ENCODE results near the gene USP24.
"Not testable (repeated sequence)": the region's sequence is repeated elsewhere in the genome, so short reads cannot be mapped to it uniquely, and the experiment has no call there.

USP24 gene

DNA sequence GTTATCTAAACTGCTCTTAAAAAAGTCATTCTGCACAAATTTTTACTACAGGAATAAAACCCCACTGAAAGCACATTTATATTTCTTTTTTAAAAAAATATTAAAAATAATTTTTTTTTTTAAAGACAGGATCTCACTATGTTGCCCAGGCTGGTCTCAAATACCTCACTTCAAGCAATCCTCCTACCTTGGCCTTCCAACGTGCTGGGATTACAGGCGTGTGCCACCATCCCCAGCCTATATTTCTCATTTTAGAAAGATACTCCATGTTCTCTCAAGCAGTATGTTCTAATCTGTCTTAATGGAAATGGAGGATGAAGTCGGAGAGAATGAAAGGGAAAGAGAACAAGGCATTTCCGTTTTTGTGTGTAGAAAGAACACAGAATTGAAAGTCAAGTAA is 17.1 kb downstream of the USP24 start:
- Histone ChIP-seq H3K4me1 (ENCODE audit: insufficient read depth, low read length) (0 out of 2 replicates have a peak, but pooled peaks cover 3% of the 10 kb centered on the region), H3K9me3 (ENCODE audit: control insufficient read depth, insufficient read depth, low read length) (no peaks in the 10 kb centered on the region), H3K9ac (ENCODE audit: low read depth, low read length) (no peak overlapping the region), H3K36me3 (ENCODE audit: insufficient read depth, low read length) (no peaks in the 10 kb centered on the region; the same call in 1 of the 2 replicates)

DNA sequence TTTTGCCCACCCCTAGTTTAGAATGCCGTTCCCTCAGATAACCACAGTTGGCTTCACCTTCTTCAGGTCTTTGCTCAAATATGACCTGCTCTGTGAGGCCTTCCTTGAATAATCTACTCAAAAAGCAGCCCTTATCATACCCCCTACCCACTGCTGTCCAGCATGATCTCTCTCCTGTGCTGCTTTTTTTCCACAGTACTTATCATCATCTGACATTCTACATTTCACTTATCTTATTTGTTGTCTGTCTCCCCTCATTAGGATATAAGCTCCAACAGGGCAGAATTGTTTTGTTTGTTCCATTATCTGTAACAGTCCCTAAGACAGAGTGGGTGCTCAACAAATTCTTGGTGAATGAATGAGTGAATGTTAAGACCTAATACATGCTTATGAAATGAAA is 18.1 kb downstream of the USP24 start:
- Histone ChIP-seq H3K9ac (ENCODE audit: low read depth, low read length) (no peak overlapping the region), H3K4me1 (ENCODE audit: insufficient read depth, low read length) (0 out of 2 replicates have a peak, but pooled peaks cover 3% of the 10 kb centered on the region), H3K36me3 (ENCODE audit: insufficient read depth, low read length) (no peaks in the 10 kb centered on the region; the same call in 1 of the 2 replicates), H3K9me3 (ENCODE audit: control insufficient read depth, insufficient read depth, low read length) (no peaks in the 10 kb centered on the region)

DNA sequence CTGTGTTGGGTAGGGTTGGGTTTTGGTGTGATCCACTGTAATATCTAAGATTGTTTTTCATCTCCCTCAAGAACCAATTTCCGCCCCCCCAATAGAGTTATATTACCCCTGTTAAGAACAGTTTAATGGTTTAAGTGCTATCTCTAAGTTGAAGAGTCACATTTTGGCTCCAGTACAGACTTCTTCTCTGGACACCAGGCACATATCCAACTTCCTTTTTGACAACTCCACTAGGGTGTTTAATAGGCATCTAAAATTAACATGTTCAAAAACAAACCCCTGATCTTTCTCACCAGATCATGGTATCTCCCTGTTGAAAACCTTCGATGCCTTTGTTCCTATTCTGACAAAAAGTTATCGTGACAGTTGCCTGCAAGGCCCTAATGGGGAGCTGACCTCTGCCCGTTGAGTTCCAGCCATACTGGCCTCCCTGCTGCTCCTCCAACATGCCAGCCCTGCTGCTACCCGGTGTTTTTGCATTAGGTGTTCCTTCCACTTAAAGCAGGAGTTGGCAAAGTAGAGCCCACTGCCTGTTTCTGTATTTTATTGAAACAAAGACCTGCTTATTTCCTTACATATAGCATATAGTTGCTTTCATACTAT is 18.6 kb downstream of the USP24 start:
- Histone ChIP-seq H3K4me1 (ENCODE audit: insufficient read depth, low read length) (0 out of 2 replicates have a peak, but pooled peaks cover under 1% of the 10 kb centered on the region), H3K9me3 (ENCODE audit: control insufficient read depth, insufficient read depth, low read length) (no peaks in the 10 kb centered on the region), H3K9ac (ENCODE audit: low read depth, low read length) (no peak overlapping the region), H3K36me3 (ENCODE audit: insufficient read depth, low read length) (no peaks in the 10 kb centered on the region; the same call in 1 of the 2 replicates)

DNA sequence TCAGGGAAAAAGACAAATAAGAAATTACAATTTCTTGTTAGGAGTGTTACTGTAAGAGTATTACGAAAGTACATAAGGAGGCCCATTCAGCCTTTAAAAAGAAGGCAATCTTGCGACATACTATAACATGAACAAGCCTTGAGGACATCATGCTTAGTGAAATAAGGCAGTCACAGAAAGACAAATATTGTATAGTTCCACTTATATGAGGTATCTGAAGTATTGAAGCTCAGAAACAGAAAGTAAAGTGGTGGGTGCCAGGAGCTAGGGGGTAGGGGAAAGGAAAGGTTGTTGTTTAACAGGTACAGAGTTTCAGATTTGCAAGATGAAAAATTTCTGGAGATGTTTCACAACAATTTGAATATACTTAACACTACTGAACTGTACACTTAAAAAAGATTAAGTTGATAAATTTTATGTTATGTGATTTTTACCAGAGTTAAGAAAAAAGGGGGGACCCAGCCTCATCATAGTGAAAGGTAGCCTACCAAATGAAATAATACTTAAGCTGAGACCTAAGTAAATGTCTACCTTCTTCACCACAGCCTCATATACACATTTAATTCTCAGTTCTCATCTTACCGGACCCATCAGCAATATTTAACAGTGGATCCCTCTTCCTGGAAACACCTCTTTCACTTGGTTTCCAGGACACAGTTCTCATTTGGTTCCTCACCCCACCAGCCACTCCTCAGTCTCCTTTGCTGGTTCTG is 19.5 kb downstream of the USP24 start:
- no peaks in the 10 kb centered on the region for H3K9me3 ChIP-seq (ENCODE audit: control insufficient read depth, insufficient read depth, low read length)
- no peaks in the 10 kb centered on the region for H3K4me1 ChIP-seq (ENCODE audit: insufficient read depth, low read length)
- no peaks in the 10 kb centered on the region; the same call in 1 of the 2 replicates for H3K36me3 ChIP-seq (ENCODE audit: insufficient read depth, low read length)
- H3K9ac ChIP-seq (ENCODE audit: low read depth, low read length): no peak overlapping the region

DNA sequence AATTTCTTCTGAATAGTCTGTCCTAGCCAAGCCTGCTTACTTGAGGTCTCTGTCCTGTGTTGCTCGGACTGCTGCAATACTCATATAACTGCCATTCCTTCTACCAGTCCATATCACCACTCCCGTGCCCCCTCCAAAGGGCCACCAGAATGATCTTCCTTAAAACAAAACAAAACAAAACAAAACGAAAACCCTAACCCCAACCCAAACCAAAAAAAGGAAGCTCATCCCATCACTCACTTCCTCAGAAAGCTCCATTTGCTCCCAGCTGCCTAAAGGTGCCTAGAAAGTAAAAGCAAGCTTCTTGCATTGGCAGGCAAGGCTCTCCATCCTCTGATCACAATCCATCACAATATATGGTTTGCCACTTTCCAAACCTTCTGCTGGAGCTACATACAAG is 20.3 kb downstream of the USP24 start:
- no peaks in the 10 kb centered on the region for H3K9me3 ChIP-seq (ENCODE audit: control insufficient read depth, insufficient read depth, low read length)
- no peaks in the 10 kb centered on the region for H3K4me1 ChIP-seq (ENCODE audit: insufficient read depth, low read length)
- H3K36me3 ChIP-seq (ENCODE audit: insufficient read depth, low read length): no peaks in the 10 kb centered on the region; the same call in 1 of the 2 replicates
- H3K9ac ChIP-seq (ENCODE audit: low read depth, low read length): no peak overlapping the region

DNA sequence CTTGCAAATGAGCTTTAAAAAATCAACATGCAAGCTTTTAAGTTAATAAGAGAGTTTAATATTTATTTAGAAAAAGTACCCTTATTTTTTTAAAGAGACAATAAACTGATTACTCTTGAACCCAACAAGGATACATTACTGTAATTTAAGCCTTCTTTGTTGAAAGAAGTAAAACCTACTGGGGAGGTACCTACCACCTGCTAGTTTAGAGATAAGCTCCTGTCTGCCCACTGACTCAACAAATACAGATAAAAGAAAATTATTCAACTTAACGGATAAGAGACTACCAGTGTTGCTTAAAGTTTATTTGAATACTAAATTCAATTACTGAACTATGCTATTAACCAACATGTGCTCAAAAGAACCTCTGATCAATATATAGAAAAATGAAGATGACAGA is 23.1 kb downstream of the USP24 start:
- no peak overlapping the region for H3K9ac ChIP-seq (ENCODE audit: low read depth, low read length)
- H3K9me3 ChIP-seq (ENCODE audit: control insufficient read depth, insufficient read depth, low read length): no peaks in the 10 kb centered on the region
- H3K4me1 ChIP-seq (ENCODE audit: insufficient read depth, low read length): no peaks in the 10 kb centered on the region
- H3K36me3 ChIP-seq (ENCODE audit: insufficient read depth, low read length): no peaks in the 10 kb centered on the region; the same call in 1 of the 2 replicates

DNA sequence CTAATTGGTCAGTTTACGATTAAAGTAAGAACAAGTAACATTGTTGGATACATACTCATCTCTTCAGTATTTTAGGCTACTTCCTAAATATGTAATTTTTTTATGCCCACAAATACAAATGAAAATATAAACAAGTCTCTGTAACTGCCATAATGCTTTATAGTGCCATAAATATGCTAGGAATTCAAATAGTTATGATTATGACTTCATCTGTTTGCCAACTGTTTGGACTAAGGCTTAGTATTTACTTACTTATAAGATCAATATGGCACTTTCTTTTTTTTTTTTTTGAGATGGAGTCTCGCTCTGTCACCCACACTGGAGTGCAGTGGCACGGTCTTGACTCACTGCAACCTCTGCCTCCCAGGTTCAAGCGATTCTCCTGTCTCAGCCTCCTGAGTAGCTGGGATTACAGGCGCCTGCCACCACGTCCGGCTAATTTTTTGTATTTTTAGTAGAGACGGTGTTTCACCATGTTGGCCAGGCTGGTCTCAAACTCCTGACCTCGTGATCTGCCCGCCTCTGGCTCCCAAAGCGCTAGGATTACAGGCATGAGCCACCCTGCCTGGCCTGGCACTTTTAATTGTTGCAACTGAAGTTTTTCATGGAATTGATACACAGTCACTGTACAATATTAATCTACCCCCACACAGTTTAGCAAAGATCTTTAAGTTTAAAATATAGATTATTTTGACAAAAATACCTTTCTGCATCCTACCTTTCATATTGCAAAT is 23.8 kb downstream of the USP24 start:
- not testable (repeated sequence) for H3K9ac ChIP-seq (ENCODE audit: low read depth, low read length); H3K36me3 ChIP-seq (ENCODE audit: insufficient read depth, low read length); H3K9me3 ChIP-seq (ENCODE audit: control insufficient read depth, insufficient read depth, low read length); H3K4me1 ChIP-seq (ENCODE audit: insufficient read depth, low read length)

DNA sequence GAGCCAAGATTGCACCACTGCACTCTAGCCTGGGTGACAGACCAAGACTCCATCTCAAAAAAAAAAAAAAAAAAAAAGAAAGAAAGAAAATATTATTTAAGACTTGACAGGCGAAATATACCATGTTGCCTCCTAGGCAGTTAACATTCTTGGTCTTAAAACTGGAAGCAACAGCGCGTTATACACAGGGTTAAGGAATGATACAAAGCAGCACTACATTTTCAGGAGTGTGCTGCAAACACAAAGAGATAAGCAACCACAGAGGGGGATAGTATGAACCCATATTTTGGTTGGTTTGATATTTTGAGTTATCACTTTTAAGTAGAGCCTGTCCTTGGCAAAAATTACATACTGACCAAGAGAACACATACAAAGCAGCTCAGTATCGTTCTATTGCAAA is 25.1 kb downstream of the USP24 start:
- H3K9ac ChIP-seq (ENCODE audit: low read depth, low read length): no peak overlapping the region
- peaks cover under 1% of the 10 kb centered on the region for H3K9me3 ChIP-seq (ENCODE audit: control insufficient read depth, insufficient read depth, low read length)
- no peaks in the 10 kb centered on the region for H3K4me1 ChIP-seq (ENCODE audit: insufficient read depth, low read length)
- H3K36me3 ChIP-seq (ENCODE audit: insufficient read depth, low read length): no peaks in the 10 kb centered on the region; the same call in 1 of the 2 replicates

DNA sequence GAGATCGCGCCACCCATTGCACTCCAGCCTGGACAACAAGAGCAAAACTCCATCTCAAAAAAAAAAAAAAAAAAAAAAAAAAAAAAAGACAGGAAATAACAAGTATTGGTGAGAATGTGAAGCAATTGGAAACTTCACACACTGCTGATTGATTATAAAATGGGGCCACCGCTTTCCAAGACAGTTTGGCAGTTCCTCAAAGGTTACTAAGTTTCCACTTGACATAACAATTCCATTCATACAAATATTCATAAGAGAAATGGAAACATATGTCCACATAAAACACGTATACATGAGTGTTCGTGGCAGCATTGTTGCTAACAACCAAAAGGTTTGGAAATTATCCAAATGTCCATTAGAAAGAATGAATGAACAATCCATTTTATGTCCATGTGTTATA is 26.3 kb downstream of the USP24 start:
- H3K9me3 ChIP-seq (ENCODE audit: control insufficient read depth, insufficient read depth, low read length): peaks cover 10% of the 10 kb centered on the region
- no peaks in the 10 kb centered on the region for H3K36me3 ChIP-seq (ENCODE audit: insufficient read depth, low read length)
- no peaks in the 10 kb centered on the region for H3K4me1 ChIP-seq (ENCODE audit: insufficient read depth, low read length)
- H3K9ac ChIP-seq (ENCODE audit: low read depth, low read length): no peak overlapping the region

DNA sequence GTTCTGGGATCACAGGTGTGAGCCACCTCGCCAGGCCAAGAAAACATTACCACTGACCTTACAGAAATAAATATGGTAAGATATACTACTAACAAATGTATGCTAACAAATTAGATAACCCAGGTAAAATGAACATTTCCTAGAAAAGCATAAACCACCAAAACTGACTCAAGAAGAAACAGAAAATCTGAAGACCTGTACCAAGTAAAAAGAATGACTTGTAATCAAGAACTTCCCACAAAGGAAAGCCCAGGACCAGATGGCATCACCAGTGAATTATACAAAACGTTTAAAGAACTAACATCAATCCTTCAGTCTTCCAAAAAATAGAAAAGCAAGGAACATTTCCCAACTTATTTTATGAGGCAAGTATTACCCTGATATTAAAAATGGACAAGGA is 29.3 kb downstream of the USP24 start:
- Histone ChIP-seq H3K9ac (ENCODE audit: low read depth, low read length) (no peak overlapping the region), H3K9me3 (ENCODE audit: control insufficient read depth, insufficient read depth, low read length) (peaks cover 10% of the 10 kb centered on the region), H3K36me3 (ENCODE audit: insufficient read depth, low read length) (no peaks in the 10 kb centered on the region), H3K4me1 (ENCODE audit: insufficient read depth, low read length) (no peaks in the 10 kb centered on the region)

DNA sequence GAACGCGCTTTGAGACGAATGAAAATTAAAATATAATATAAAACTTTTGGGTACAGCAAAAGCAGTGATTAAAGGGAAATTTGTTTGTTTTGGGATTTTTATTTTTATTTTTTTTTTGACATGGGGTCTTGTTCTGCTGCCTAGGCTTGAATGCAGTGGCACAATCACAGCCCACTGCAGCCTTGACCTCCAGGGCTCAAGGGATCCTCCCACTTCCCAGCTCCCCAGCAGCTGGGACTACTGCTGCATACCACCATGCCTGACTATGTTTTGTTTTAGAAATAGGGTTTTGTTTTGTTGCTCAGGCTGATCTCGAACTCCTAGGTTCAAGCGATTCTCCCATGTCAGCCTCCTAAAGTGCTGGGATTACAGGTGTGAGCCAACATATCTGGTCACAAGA is 30.3 kb downstream of the USP24 start:
- H3K9ac ChIP-seq (ENCODE audit: low read depth, low read length): no peak overlapping the region
- H3K4me1 ChIP-seq (ENCODE audit: insufficient read depth, low read length): no peaks in the 10 kb centered on the region
- H3K9me3 ChIP-seq (ENCODE audit: control insufficient read depth, insufficient read depth, low read length): peaks cover 10% of the 10 kb centered on the region
- H3K36me3 ChIP-seq (ENCODE audit: insufficient read depth, low read length): no peaks in the 10 kb centered on the region

DNA sequence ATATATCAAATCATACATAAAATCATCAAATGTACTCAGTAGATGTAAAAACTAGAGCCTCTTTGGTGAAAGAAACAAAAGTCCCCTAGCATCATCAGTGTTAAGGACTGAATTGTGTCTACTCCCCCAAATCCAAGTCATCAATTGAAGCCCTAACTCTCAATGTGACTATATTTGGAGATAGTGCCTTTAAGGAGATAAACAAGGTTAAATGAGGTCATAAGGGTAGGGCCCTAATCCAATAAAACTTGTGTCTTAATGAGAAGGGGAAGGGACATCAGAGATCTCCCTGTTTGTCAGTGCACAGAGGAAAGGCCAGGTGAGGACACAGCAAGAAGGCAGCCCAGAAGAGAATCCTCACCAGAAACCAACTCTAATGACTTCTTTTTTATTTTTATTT is 33.5 kb downstream of the USP24 start:
- H3K4me1 ChIP-seq (ENCODE audit: insufficient read depth, low read length): no peaks in the 10 kb centered on the region
- H3K9ac ChIP-seq (ENCODE audit: low read depth, low read length): no peak overlapping the region
- no peaks in the 10 kb centered on the region for H3K36me3 ChIP-seq (ENCODE audit: insufficient read depth, low read length)
- H3K9me3 ChIP-seq (ENCODE audit: control insufficient read depth, insufficient read depth, low read length): peaks cover 10% of the 10 kb centered on the region

DNA sequence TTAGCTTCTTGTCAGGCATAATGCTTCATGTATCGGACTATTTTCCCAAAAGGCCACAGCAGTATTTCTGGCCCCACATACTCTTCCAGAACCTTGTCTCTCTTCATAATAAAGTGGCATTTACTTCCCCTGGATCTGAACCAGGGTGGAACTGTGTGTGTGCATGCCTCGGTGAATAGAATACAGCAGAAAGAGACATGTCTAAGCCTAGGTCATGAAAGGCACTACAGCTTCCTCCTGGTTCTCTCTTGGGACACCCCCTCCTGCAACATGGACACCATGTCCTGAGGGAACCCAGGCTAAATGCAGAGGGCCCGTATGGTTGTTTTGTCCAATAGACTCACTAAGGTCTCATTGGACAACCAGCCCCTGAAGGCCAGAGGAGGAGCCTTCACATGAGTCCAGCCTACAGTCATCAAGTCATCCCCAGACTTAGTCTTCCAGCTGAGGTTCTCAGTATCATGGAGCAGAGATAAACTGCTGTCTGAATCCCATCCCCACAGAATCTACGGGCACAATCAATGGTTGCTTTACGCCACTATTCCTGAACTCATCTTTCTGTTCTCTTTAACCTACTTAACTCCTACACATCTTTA is 35.0 kb downstream of the USP24 start:
- Histone ChIP-seq H3K9ac (ENCODE audit: low read depth, low read length) (no peak overlapping the region), H3K9me3 (ENCODE audit: control insufficient read depth, insufficient read depth, low read length) (peaks cover 10% of the 10 kb centered on the region), H3K4me1 (ENCODE audit: insufficient read depth, low read length) (no peaks in the 10 kb centered on the region), H3K36me3 (ENCODE audit: insufficient read depth, low read length) (no peaks in the 10 kb centered on the region)

DNA sequence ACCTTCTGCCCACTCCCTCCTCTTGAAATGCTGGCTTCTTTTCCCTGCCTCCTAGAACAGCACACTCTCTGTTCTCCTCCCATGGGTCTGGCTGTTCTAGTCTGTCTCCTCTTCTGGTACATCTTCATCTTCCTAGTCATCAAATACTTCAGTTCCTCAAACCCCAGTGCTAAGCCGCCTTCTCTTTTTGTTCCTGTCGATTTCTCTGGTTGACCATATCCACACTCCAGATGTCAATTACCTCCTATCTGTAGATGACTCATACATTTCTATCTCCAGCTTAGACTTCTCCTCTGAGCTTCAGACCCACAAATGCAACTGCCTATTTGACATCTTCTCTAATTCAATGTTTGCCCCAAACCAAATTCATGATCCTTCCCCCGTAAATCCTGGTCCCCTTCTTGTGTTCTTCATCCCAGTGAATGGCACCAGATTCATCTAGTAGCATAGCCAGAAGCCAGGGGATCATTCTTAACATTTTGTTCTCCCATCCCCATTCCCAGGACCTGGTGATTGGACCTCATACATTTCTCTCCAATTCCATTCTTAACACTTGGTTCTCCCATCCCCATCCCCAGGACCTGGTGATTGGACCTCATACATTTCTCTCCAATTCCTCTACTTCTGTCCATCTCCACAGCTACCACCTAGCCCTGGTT is 35.9 kb downstream of the USP24 start:
- Histone ChIP-seq H3K9me3 (ENCODE audit: control insufficient read depth, insufficient read depth, low read length) (peaks cover 1% of the 10 kb centered on the region; the same call in 1 of the 2 replicates), H3K4me1 (ENCODE audit: insufficient read depth, low read length) (no peaks in the 10 kb centered on the region), H3K9ac (ENCODE audit: low read depth, low read length) (no peak overlapping the region), H3K36me3 (ENCODE audit: insufficient read depth, low read length) (no peaks in the 10 kb centered on the region)
